ENCODE measurements around the gene BCAP31. TPM values are rescaled to one million over a fixed set of nuclear protein-coding genes. Genes with fewer than 3 reads are reported as not detected.

The BCAP31 gene
- total and polyA plus RNA-seq, 10 donors, result 77.3 to 173 (median 134) TPM

- Histone ChIP-seq H3K36me3 (no peaks in the 10 kb centered on the region), H3K27ac (no peak overlapping the region), H3K9me3 (no peaks in the 10 kb centered on the region), H3K4me3 (no peak overlapping the region), H3K4me1 (peaks cover 0 to 33% (median 15%) of the 10 kb centered on the region in 6 donors), H3K27me3 (replicated peaks in 1 of 7) (peaks cover 0 to 6% (median 0%) of the 10 kb centered on the region in 7 donors)
- WGBS, 5 donors, result 85 to 96% (median 92%) methylated on average over 8 to 23 of the region's 23 CpGs
- TF ChIP-seq POLR2AphosphoS5 (IDR thresholded peaks at IDR 0.05) (no peak), CTCF (IDR thresholded peaks at IDR 0.05 in 8 of 11, conservative IDR thresholded peaks at IDR 0.05 in 3 of 11) (no peak)
- peak; percentile 71 for DNase-seq
- intact Hi-C loops (cut with DNase I; ENCODE audit: low total_unique reads), result no loop called here
These were observed 45.1 kb upstream of the BCAP31 start for GRCh38 chrX:153769158-153769864.

GRCh38 chrX:153768311-153769157 lies 44.3 kb upstream of the BCAP31 start:
- WGBS, 5 donors, result 59 to 86% (median 75%) methylated on average over 3 to 22 of the region's 22 CpGs
- intact Hi-C loops (cut with DNase I; ENCODE audit: low total_unique reads), result no loop called here

GRCh38 chrX:153767674-153768055 lies 43.5 kb upstream of the BCAP31 start:
- H3K27me3 ChIP-seq (replicated peaks in 1 of 7), result peaks cover 0 to 17% (median 0%) of the 10 kb centered on the region in 7 donors
- no peaks in the 10 kb centered on the region for H3K36me3 ChIP-seq
- intact Hi-C loops (cut with DNase I; ENCODE audit: low total_unique reads), result no loop called here
- peaks cover 0 to 39% (median 20%) of the 10 kb centered on the region in 6 donors for H3K4me1 ChIP-seq
- H3K4me3 ChIP-seq, result no peak overlapping the region
- DNase-seq, result no peak
- 92 to 98% (median 95%) methylated on average over 7 to 20 of the region's 20 CpGs; no CpG with 5 or more reads in 1 of the 5 donors for WGBS, 5 donors
- no peaks in the 10 kb centered on the region for H3K9me3 ChIP-seq
- TF ChIP-seq POLR2AphosphoS5 (IDR thresholded peaks at IDR 0.05) (no peak), CTCF (IDR thresholded peaks at IDR 0.05 in 8 of 11, conservative IDR thresholded peaks at IDR 0.05 in 3 of 11) (no peak), POLR2A (IDR thresholded peaks at IDR 0.05) (no peak)
- H3K27ac ChIP-seq, result no peak overlapping the region

More at GRCh38 chrX:153768311-153769157, 44.3 kb upstream of the BCAP31 start:
- peak; percentile 77 for DNase-seq
- Histone ChIP-seq H3K4me1 (peaks cover 0 to 39% (median 20%) of the 10 kb centered on the region in 6 donors), H3K36me3 (no peaks in the 10 kb centered on the region), H3K4me3 (no peak overlapping the region), H3K27me3 (replicated peaks in 1 of 7) (peaks cover 0 to 10% (median 0%) of the 10 kb centered on the region in 7 donors), H3K9me3 (no peaks in the 10 kb centered on the region), H3K27ac (no peak overlapping the region)
- no peak for TF ChIP-seq POLR2A (IDR thresholded peaks at IDR 0.05)
- TF ChIP-seq CTCF (IDR thresholded peaks at IDR 0.05 in 8 of 11, conservative IDR thresholded peaks at IDR 0.05 in 3 of 11), result peak in 1 of 11 experiments; percentile 15
